Activated CD4-positive, alpha-beta memory T cell treated with anti-CD3 and anti-CD28 coated beads for 36 hours (primary cell): ENCODE data around the gene PTPN6. TPM values are rescaled to one million over a fixed set of nuclear protein-coding genes. Genes with fewer than 3 reads are reported as not detected.

ENCODE experiments used
- CTCF ChIA-PET: fragments of 350-600 bp; sonication (Branson Sonifier 250); formaldehyde crosslinking; loops from one replicate; lab custom pipeline; 2021; ENCODE audit warnings: antibody characterized with exemption, inconsistent platforms; lab: Charles Lee
- POLR2A ChIA-PET: fragments of 350-600 bp; sonication (Branson Sonifier 250); formaldehyde crosslinking; loops from one replicate; lab custom pipeline; 2021; ENCODE audit warnings: antibody characterized with exemption; lab: Charles Lee
- DNase-seq: peaks from one replicate; pipeline ENCODE4 v3.0.0-alpha.2; 2020
- H3K27ac Mint-ChIP-seq: one replicate; pipeline ENCODE4 v1.8.0; 2021; ENCODE audit warnings: mixed read lengths
- H3K27me3 Mint-ChIP-seq: one replicate; pipeline ENCODE4 v1.8.0; 2021; ENCODE audit warnings: mixed read lengths
- H3K36me3 Mint-ChIP-seq: one replicate; pipeline ENCODE4 v1.8.0; 2021; ENCODE audit warnings: mixed read lengths
- H3K4me1 Mint-ChIP-seq: one replicate; pipeline ENCODE4 v1.8.0; 2021; ENCODE audit warnings: low read depth, mixed read lengths
- H3K4me3 Mint-ChIP-seq: one replicate; pipeline ENCODE4 v1.8.0; 2021; ENCODE audit warnings: mild to moderate bottlenecking, mixed read lengths
- H3K9me3 Mint-ChIP-seq: one replicate; pipeline ENCODE4 v1.8.0; 2021; ENCODE audit warnings: mixed read lengths
- intact Hi-C: fragments of 100-400 bp; cut with micrococcal nuclease; formaldehyde crosslinking; loops from one replicate; pipeline ENCODE4 v1.15.1; 2023
- total RNA-seq, 2 experiments: library from RNA; stranded (reverse); gene quantifications; one replicate each; pipeline ENCODE4 v1.2.3, GENCODE V29; 2021

Gene PTPN6
- total RNA-seq, 2 experiments from 2014 or later, result 321 to 324 TPM

- Mint-ChIP-seq H3K4me3 (peak overlapping the region; percentile 98), H3K36me3 (peaks cover 86% of the 10 kb centered on the region), H3K27ac (peak overlapping the region; percentile 97), H3K27me3 (no peaks in the 10 kb centered on the region), H3K9me3 (no peaks in the 10 kb centered on the region), H3K4me1 (peaks cover 75% of the 10 kb centered on the region)
- CTCF ChIA-PET, result interaction anchor here (1.0 to 15.9 kb wide), 5 partner anchors 4 to 84 kb away, joined by 3 to 586 read pairs (median 63); partner anchors contain the start of genes C12orf57, PTPN6 and RNU7-1
- peak; percentile 56 for DNase-seq
- POLR2A ChIA-PET, result interaction anchor here (0.6 to 13.2 kb wide), 4 partner anchors 8 to 103 kb away, joined by 3 to 507 read pairs (median 6); partner anchors contain the start of genes C12orf57, PTPN6 and RNU7-1
- intact Hi-C loops, result no loop called here
These were observed 5.0 kb downstream of the PTPN6 start for GRCh38 chr12:6956021-6956727.

GRCh38 chr12:6957151-6957701, 6.1 kb downstream of the PTPN6 start:
- Mint-ChIP-seq H3K27me3 (no peaks in the 10 kb centered on the region), H3K9me3 (no peaks in the 10 kb centered on the region), H3K27ac (peak overlapping the region; percentile 97), H3K4me1 (peaks cover 86% of the 10 kb centered on the region), H3K4me3 (peak overlapping the region; percentile 98), H3K36me3 (peaks cover 88% of the 10 kb centered on the region)
- peak; percentile 45 for DNase-seq
- POLR2A ChIA-PET, result interaction anchor here (0.6 to 13.2 kb wide), 3 partner anchors 10 to 17 kb away, joined by 4 to 507 read pairs (median 4); partner anchors contain the start of genes C12orf57, PTPN6 and RNU7-1
- intact Hi-C loops, result no loop called here
- CTCF ChIA-PET, result interaction anchor here (1.0 to 15.9 kb wide), 6 partner anchors 3 to 85 kb away, joined by 3 to 586 read pairs (median 34); partner anchors contain the start of genes C12orf57, PTPN6 and RNU7-1

DNA sequence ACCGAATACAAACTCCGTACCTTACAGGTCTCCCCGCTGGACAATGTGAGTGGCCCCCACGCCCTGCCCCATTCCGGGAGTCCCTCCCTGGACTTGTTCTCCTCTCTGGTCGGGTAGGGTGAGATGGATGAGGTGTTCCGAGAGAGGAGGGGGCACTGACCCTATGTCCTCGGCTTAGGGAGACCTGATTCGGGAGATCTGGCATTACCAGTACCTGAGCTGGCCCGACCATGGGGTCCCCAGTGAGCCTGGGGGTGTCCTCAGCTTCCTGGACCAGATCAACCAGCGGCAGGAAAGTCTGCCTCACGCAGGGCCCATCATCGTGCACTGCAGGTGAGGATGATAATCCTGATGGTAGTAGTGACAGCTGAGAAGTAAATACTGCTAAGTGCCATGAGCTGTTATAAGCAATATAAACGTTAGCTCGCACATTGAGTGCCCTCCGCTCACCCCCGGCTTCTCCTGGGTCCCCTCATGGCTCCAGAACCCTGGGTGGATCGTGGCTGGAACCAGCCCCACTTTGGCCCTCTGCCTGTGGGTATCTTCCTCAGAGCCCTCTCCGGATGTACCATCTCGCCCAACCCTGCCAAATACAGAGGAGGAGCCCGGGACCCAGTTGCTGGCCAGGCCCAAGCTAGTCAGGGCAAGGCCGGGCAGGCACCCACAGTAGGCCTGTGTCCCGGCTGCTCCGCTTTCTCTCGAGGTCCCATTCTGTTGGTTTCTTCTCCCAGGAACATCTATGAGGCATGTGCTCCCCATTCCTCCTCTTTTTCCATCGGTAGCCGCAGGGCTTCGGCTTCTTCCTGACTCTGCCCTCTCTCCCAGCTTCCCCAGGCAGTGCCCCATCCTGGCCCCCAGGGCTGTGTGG, 6.8 kb downstream of the PTPN6 start:
- ChIA-PET CTCF (interaction anchor here (0.8 to 15.9 kb wide), 9 partner anchors 2 to 152 kb away, joined by 3 to 586 read pairs (median 6); partner anchors contain the start of genes C12orf57, PTPN6 and RNU7-1), POLR2A (interaction anchor here (0.8 to 13.2 kb wide), 7 partner anchors 10 to 169 kb away, joined by 3 to 507 read pairs (median 4); partner anchors contain the start of genes C12orf57, CD4, EMG1 and PHB2)
- H3K36me3 Mint-ChIP-seq, result peaks cover 80% of the 10 kb centered on the region
- peak overlapping the region; percentile 98 for H3K4me3 Mint-ChIP-seq
- peak; percentile 45 for DNase-seq
- H3K9me3 Mint-ChIP-seq, result no peaks in the 10 kb centered on the region
- intact Hi-C loops, result no loop called here
- peaks cover 93% of the 10 kb centered on the region for H3K4me1 Mint-ChIP-seq
- peak overlapping the region; percentile 97 for H3K27ac Mint-ChIP-seq
- H3K27me3 Mint-ChIP-seq, result no peaks in the 10 kb centered on the region

GRCh38 chr12:6958609-6959057, 7.5 kb downstream of the PTPN6 start:
- intact Hi-C loops, result no loop called here
- Mint-ChIP-seq H3K4me1 (peaks cover 92% of the 10 kb centered on the region), H3K9me3 (no peaks in the 10 kb centered on the region), H3K4me3 (peak overlapping the region; percentile 98), H3K36me3 (peaks cover 74% of the 10 kb centered on the region), H3K27me3 (no peaks in the 10 kb centered on the region), H3K27ac (peak overlapping the region; percentile 97)
- POLR2A ChIA-PET, result interaction anchor here (0.6 to 13.2 kb wide), 9 partner anchors 9 to 170 kb away, joined by 3 to 507 read pairs (median 4); partner anchors contain the start of genes C12orf57, CD4, EMG1 and PHB2
- CTCF ChIA-PET, result interaction anchor here (0.8 to 13.5 kb wide), 7 partner anchors 9 to 151 kb away, joined by 3 to 586 read pairs (median 6); partner anchors contain the start of genes C12orf57, PTPN6 and RNU7-1
- DNase-seq, result no peak

DNA sequence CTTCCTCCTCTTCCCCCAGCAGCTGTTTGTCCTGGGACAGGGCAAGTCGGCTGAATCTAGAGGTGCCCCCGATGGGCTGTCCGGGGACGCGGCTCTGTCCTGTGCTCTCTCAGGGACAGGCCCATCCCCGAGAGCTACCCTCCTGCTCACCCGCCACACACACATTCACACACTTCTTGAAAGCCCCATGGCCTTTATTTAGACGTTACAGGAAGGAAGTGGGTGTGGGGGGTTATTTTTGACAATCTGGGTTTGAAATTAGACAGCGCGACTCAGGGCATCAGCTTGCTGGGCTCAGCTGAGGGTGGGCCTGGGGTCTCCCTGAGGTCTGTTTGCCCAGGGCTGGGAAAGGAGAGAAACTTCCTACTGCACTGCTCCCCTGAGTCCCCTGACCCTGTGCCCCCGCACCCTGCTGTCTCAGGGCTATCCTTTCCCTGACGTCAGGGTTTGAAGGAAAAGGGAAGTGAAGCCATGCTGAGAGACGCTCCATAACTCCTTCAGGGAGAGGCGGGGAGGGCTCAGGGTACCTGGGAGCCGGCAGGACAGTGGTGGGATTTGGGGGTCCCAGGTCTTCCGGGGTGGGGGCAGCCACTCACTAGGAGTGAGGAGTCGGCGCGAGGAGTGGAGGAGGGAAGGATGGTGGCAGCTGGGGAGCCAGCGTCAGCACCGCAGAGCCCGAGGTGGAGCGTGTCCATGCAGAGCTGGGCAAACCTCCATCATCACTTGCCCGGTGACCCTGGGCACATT, 8.1 kb downstream of the PTPN6 start:
- Mint-ChIP-seq H3K4me1 (peaks cover 88% of the 10 kb centered on the region), H3K36me3 (peaks cover 68% of the 10 kb centered on the region), H3K9me3 (no peaks in the 10 kb centered on the region), H3K27me3 (no peaks in the 10 kb centered on the region), H3K4me3 (peak overlapping the region; percentile 98), H3K27ac (peak overlapping the region; percentile 97)
- intact Hi-C loops, result no loop called here
- peak; percentile 84 for DNase-seq
- CTCF ChIA-PET, result interaction anchor here (1.2 to 13.5 kb wide), 7 partner anchors 9 to 149 kb away, joined by 3 to 586 read pairs (median 6); partner anchors contain the start of genes C12orf57, PTPN6 and RNU7-1
- POLR2A ChIA-PET, result interaction anchor here (0.6 to 13.2 kb wide), 10 partner anchors 9 to 170 kb away, joined by 3 to 507 read pairs (median 4); partner anchors contain the start of genes C12orf57, CD4, EMG1 and PHB2

- Mint-ChIP-seq H3K36me3 (peaks cover 60% of the 10 kb centered on the region), H3K9me3 (no peaks in the 10 kb centered on the region)
- POLR2A ChIA-PET, result interaction anchor here (0.9 to 13.2 kb wide), 8 partner anchors 9 to 148 kb away, joined by 3 to 507 read pairs (median 7); partner anchors contain the start of genes C12orf57, EMG1, PHB2 and PTPN6
These were observed 8.8 kb downstream of the PTPN6 start for GRCh38 chr12:6959805-6960592.

GRCh38 chr12:6960593-6961277, 9.6 kb downstream of the PTPN6 start:
- peaks cover 61% of the 10 kb centered on the region for H3K36me3 Mint-ChIP-seq
- H3K27me3 Mint-ChIP-seq, result no peaks in the 10 kb centered on the region
- POLR2A ChIA-PET, result interaction anchor here (1.4 to 13.2 kb wide), 9 partner anchors 9 to 147 kb away, joined by 3 to 507 read pairs (median 6); partner anchors contain the start of genes ATN1, C12orf57, EMG1 and PHB2
- no peaks in the 10 kb centered on the region for H3K9me3 Mint-ChIP-seq
- DNase-seq, result peak; percentile 74
- peak overlapping the region; percentile 75 for H3K4me3 Mint-ChIP-seq
- peaks cover 87% of the 10 kb centered on the region for H3K4me1 Mint-ChIP-seq
- CTCF ChIA-PET, result interaction anchor here (1.0 to 13.5 kb wide), 10 partner anchors 9 to 108 kb away, joined by 3 to 586 read pairs (median 7); partner anchors contain the start of genes C12orf57, LPCAT3, PTPN6 and RNU7-1
- intact Hi-C loops, result loop anchor here (1.0 to 5.0 kb wide), 7 partner anchors 7 to 1122 kb away; partner anchors contain the start of genes C12orf57, C1RL, ENO2 and NECAP1
- peak overlapping the region; percentile 97 for H3K27ac Mint-ChIP-seq

More at GRCh38 chr12:6959805-6960592, 8.8 kb downstream of the PTPN6 start:
- DNase-seq, result no peak
- intact Hi-C loops, result loop anchor here (2.0 to 5.0 kb wide), 5 partner anchors 35 to 1123 kb away; partner anchors contain the start of genes C1RL, ENO2, NECAP1 and SPSB2
- Mint-ChIP-seq H3K4me1 (peaks cover 87% of the 10 kb centered on the region), H3K27ac (peak overlapping the region; percentile 97), H3K27me3 (no peaks in the 10 kb centered on the region), H3K4me3 (peak overlapping the region; percentile 98)
- CTCF ChIA-PET, result interaction anchor here (1.8 to 13.5 kb wide), 7 partner anchors 10 to 148 kb away, joined by 6 to 586 read pairs (median 8); partner anchors contain the start of genes C12orf57, PTPN6 and RNU7-1

DNA sequence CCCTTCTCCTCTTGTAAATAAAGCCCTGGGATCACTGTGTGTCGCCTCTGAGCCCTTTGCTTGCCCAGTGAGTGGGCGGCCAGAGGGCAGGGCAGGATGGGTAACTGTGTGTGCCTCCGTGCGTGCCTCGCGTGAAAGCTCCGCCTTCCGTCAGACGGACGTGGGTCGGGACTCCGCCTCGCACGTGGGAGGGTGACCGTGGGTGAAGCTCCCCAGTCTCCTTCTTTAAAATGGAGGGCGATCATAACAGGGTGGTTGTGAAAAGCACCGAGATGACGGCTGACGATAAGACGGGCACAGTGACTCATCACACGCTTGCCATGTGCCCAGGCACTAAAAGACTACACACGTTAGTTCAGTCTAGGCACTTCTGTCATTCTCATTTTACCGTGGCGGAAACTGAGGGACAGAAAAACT, 10.1 kb downstream of the PTPN6 start:
- CTCF ChIA-PET, result interaction anchor here (1.0 to 13.5 kb wide), 11 partner anchors 8 to 108 kb away, joined by 3 to 586 read pairs (median 7); partner anchors contain the start of genes C12orf57, LPCAT3, PTPN6 and RNU7-1
- H3K9me3 Mint-ChIP-seq, result no peaks in the 10 kb centered on the region
- peaks cover 85% of the 10 kb centered on the region for H3K4me1 Mint-ChIP-seq
- intact Hi-C loops, result loop anchor here (1.0 to 5.0 kb wide), 7 partner anchors 8 to 1122 kb away; partner anchors contain the start of genes C12orf57, C1RL, ENO2 and NECAP1
- no peaks in the 10 kb centered on the region for H3K27me3 Mint-ChIP-seq
- DNase-seq, result peak; percentile 97
- H3K4me3 Mint-ChIP-seq, result peak overlapping the region; percentile 75
- peaks cover 60% of the 10 kb centered on the region for H3K36me3 Mint-ChIP-seq
- peak overlapping the region; percentile 97 for H3K27ac Mint-ChIP-seq
- POLR2A ChIA-PET, result interaction anchor here (1.4 to 13.2 kb wide), 9 partner anchors 8 to 147 kb away, joined by 3 to 507 read pairs (median 6); partner anchors contain the start of genes ATN1, C12orf57, EMG1 and PHB2
